ENCODE results near the gene RNF166.

- no peak for TF ChIP-seq POLR2AphosphoS5 (IDR thresholded peaks at IDR 0.05; ENCODE audit: low read depth, low read length)
- TF ChIP-seq REST (IDR thresholded peaks at IDR 0.05; ENCODE audit: insufficient read depth in 1 of 2, low read depth in 2 of 2, low read length in 2 of 2): no peak
Measured at GRCh38 chr16:88736496-88736895, 30.3 kb upstream of the RNF166 start.

Measured in PFSK-1 (cell line).